Posterior cingulate gyrus (tissue), 11 donors: ENCODE results near the gene ATG4B.
"Not testable (repeated sequence)": the region's sequence is repeated elsewhere in the genome, so short reads cannot be mapped to it uniquely, and the experiment has no call there.

Experiments used
- DNase-seq, 10 donors: peaks; one replicate each; pipeline versions ENCODE4 v3.0.0 to v3.0.0-alpha.2; 2020 to 2021; ENCODE audit warnings: mixed read lengths in 3 of 10
- intact Hi-C: fragments of 100-400 bp; cut with DNase I; formaldehyde crosslinking; loops from one replicate; pipeline ENCODE4 v1.15.1; 2023

The ATG4B gene

GRCh38 chr2:241657786-241658254 is 20.3 kb downstream of the ATG4B start:
- peak in 3 of 10 donors; percentile 60 to 79 (median 66) for DNase-seq
- intact Hi-C loops: no loop called here

GRCh38 chr2:241658296-241658695 is 20.8 kb downstream of the ATG4B start:
- intact Hi-C loops: no loop called here
- DNase-seq: no peak

- intact Hi-C loops: no loop called here
- peak; percentile 50 to 96 (median 72) for DNase-seq
These were observed 21.8 kb downstream of the ATG4B start for GRCh38 chr2:241659150-241659739.

- intact Hi-C loops: no loop called here
- DNase-seq: peak in 3 of 10 donors; percentile 34 to 54 (median 40)
These were observed 23.2 kb downstream of the ATG4B start for GRCh38 chr2:241660593-241661213.

- DNase-seq: peak in 3 of 10 donors; percentile 36 to 71 (median 65)
- intact Hi-C loops: not testable (repeated sequence)
These were observed 25.2 kb downstream of the ATG4B start for GRCh38 chr2:241662731-241663130.

- intact Hi-C loops: no loop called here
- peak in 8 of 10 donors; percentile 47 to 96 (median 72) for DNase-seq
These were observed 28.4 kb downstream of the ATG4B start for GRCh38 chr2:241665731-241666440.

GRCh38 chr2:241666627-241667400 is 29.3 kb downstream of the ATG4B start:
- peak in 4 of 10 donors; percentile 10 to 83 (median 56) for DNase-seq
- intact Hi-C loops: no loop called here

- peak in 1 of 10 donors; percentile 59 for DNase-seq
- intact Hi-C loops: no loop called here
These were observed 30.9 kb downstream of the ATG4B start for GRCh38 chr2:241668354-241668753.

GRCh38 chr2:241668839-241669238 is 31.3 kb downstream of the ATG4B start:
- DNase-seq: peak in 1 of 10 donors; percentile 45
- intact Hi-C loops: no loop called here

- peak in 2 of 10 donors; percentile 20 to 74 for DNase-seq
- intact Hi-C loops: no loop called here
These were observed 33.0 kb downstream of the ATG4B start for GRCh38 chr2:241670333-241671110.

GRCh38 chr2:241671457-241672240 is 34.2 kb downstream of the ATG4B start:
- intact Hi-C loops: no loop called here
- DNase-seq: peak in 2 of 10 donors; percentile 62

GRCh38 chr2:241672243-241673188 is 35.0 kb downstream of the ATG4B start:
- intact Hi-C loops: no loop called here
- peak in 2 of 10 donors; percentile 57 to 78 for DNase-seq

- intact Hi-C loops: no loop called here
- peak in 2 of 10 donors; percentile 37 to 73 for DNase-seq
These were observed 35.7 kb downstream of the ATG4B start for GRCh38 chr2:241673189-241673663.

GRCh38 chr2:241673797-241674725 is 36.6 kb downstream of the ATG4B start:
- intact Hi-C loops: no loop called here
- DNase-seq: peak in 5 of 10 donors; percentile 36 to 85 (median 48)

- DNase-seq: peak in 2 of 10 donors; percentile 21 to 52
- intact Hi-C loops: no loop called here
These were observed 38.4 kb downstream of the ATG4B start for GRCh38 chr2:241675885-241676284.

GRCh38 chr2:241676665-241677064 is 39.2 kb downstream of the ATG4B start:
- intact Hi-C loops: no loop called here

GRCh38 chr2:241677392-241677791 is 39.9 kb downstream of the ATG4B start:
- intact Hi-C loops: no loop called here
- DNase-seq: peak in 2 of 10 donors; percentile 41 to 66

More at GRCh38 chr2:241676665-241677064, 39.2 kb downstream of the ATG4B start:
- peak in 1 of 10 donors; percentile 71 for DNase-seq
